IMR-90 (cell line): ENCODE data around the gene MSH3. TPM values are rescaled to one million over a fixed set of nuclear protein-coding genes. Genes with fewer than 3 reads are reported as not detected.

Experiments
- ATAC-seq: fragments of 200-7000 bp; cut with Tn5 transposase; 2 replicates; pipeline ENCODE4 v1.9.1; 2020; ENCODE audit warnings: low read depth, mild to moderate bottlenecking, moderate library complexity
- BruUV-seq: library from RNA; stranded (reverse); fragments of 400-500 nt; replicated peaks from 2 replicates; lab custom pipeline; 2021; lab: Mats Ljungman, UMichigan
- CTCF ChIA-PET: fragments of 300-600 bp; formaldehyde crosslinking; extraction: SDS; loops from one replicate; lab custom pipeline; 2021; ENCODE audit warnings: antibody characterized with exemption; lab: Yijun Ruan, JAX
- POLR2A ChIA-PET: fragments of 300-600 bp; sonication (Branson Sonifier 250); formaldehyde crosslinking; loops from one replicate; lab custom pipeline; 2022; ENCODE audit warnings: antibody characterized with exemption; ENCODE audit not compliant: unreplicated experiment; lab: Charles Lee
- DNase-seq: peaks from one replicate; pipeline ENCODE4 v3.0.0; 2013
- H2AFZ ChIP-seq: replicated peaks from 2 replicates; pipeline ENCODE3; 2013; ENCODE audit warnings: low read length, mild to moderate bottlenecking; ENCODE audit not compliant: poor library complexity
- H2AK5ac ChIP-seq: 2 replicates; pipeline ENCODE4 v1.6.1; 2013; ENCODE audit warnings: low read depth, low read length, inconsistent platforms
- H2AK9ac ChIP-seq: replicated peaks from 2 replicates; pipeline ENCODE3; 2013; ENCODE audit warnings: mild to moderate bottlenecking, low read depth, low read length, moderate library complexity; ENCODE audit not compliant: poor library complexity
- H2BK120ac ChIP-seq: 2 replicates; pipeline ENCODE4 v1.6.1; 2013; ENCODE audit warnings: low read depth, low read length, inconsistent platforms
- H2BK15ac ChIP-seq: 3 replicates; pipeline ENCODE4 v1.6.1; 2013; ENCODE audit warnings: low read depth, low read length, inconsistent platforms
- H2BK20ac ChIP-seq: 2 replicates; pipeline ENCODE4 v1.6.1; 2013; ENCODE audit warnings: low read depth, mild to moderate bottlenecking, inconsistent platforms, low read length, moderate library complexity
- H2BK5ac ChIP-seq: 2 replicates; pipeline ENCODE4 v1.6.1; 2013; ENCODE audit warnings: mild to moderate bottlenecking, low read depth, low read length, inconsistent platforms; ENCODE audit not compliant: poor library complexity, severe bottlenecking
- H3K14ac ChIP-seq: replicated peaks from 2 replicates; pipeline ENCODE4 v1.6.1; 2013; ENCODE audit warnings: low read depth, low read length, inconsistent platforms
- H3K18ac ChIP-seq: 2 replicates; pipeline ENCODE4 v1.6.1; 2013; ENCODE audit warnings: low read depth, low read length, control low read depth
- H3K23ac ChIP-seq: 2 replicates; pipeline ENCODE4 v1.6.1; 2013; ENCODE audit warnings: low read depth, low read length, inconsistent platforms
- H3K27ac ChIP-seq: 2 replicates; pipeline ENCODE4 v1.5.1; 2013; ENCODE audit warnings: mild to moderate bottlenecking, control low read depth, low read length; ENCODE audit not compliant: insufficient read depth
- H3K27me3 ChIP-seq: 2 replicates; pipeline ENCODE4 v1.6.1; 2013; ENCODE audit warnings: low read length; ENCODE audit not compliant: control insufficient read depth, insufficient read depth
- H3K36me3 ChIP-seq: 2 replicates; pipeline ENCODE4 v1.6.1; 2013; ENCODE audit warnings: low read length, mixed read lengths; ENCODE audit not compliant: control insufficient read depth, insufficient read depth
- H3K4ac ChIP-seq: 2 replicates; pipeline ENCODE4 v1.6.1; 2013; ENCODE audit warnings: low read depth, low read length, inconsistent platforms
- H3K4me1 ChIP-seq: 2 replicates; pipeline ENCODE4 v1.6.1; 2013; ENCODE audit warnings: low read length, mixed read lengths; ENCODE audit not compliant: control insufficient read depth, insufficient read depth
- H3K4me2 ChIP-seq: 2 replicates; pipeline ENCODE4 v1.6.1; 2013; ENCODE audit warnings: low read depth, mild to moderate bottlenecking, control low read depth, low read length, moderate library complexity
- H3K4me3 ChIP-seq: 2 replicates; pipeline ENCODE4 v1.5.1; 2013; ENCODE audit warnings: low read depth, mild to moderate bottlenecking, control low read depth, low read length, moderate library complexity; ENCODE audit not compliant: insufficient read depth
- H3K56ac ChIP-seq: 2 replicates; pipeline ENCODE4 v1.6.1; 2013; ENCODE audit warnings: low read length, inconsistent platforms; ENCODE audit not compliant: insufficient read depth; ENCODE audit errors: extremely low read depth
- H3K79me1 ChIP-seq, 2 experiments: 2 replicates each; pipeline ENCODE4 v1.6.1; 2013; ENCODE audit warnings: low read length in 2 of 2, inconsistent platforms in 1 of 2, low read depth in 1 of 2
- H3K9ac ChIP-seq: 2 replicates; pipeline ENCODE4 v1.6.1; 2013; ENCODE audit warnings: low read depth, low read length, control low read depth
- H3K9me1 ChIP-seq: 2 replicates; pipeline ENCODE4 v1.6.1; 2013; ENCODE audit warnings: low read length, inconsistent platforms; ENCODE audit not compliant: insufficient read depth
- H3K9me3 ChIP-seq: 2 replicates; pipeline ENCODE4 v1.6.1; 2013; ENCODE audit warnings: low read length; ENCODE audit not compliant: control insufficient read depth, insufficient read depth
- H4K20me1 ChIP-seq: 2 replicates; pipeline ENCODE4 v1.6.1; 2013; ENCODE audit warnings: low read length, inconsistent platforms; ENCODE audit not compliant: insufficient read depth
- H4K5ac ChIP-seq: 2 replicates; pipeline ENCODE4 v1.6.1; 2013; ENCODE audit warnings: mild to moderate bottlenecking, low read depth, low read length, control low read depth
- H4K8ac ChIP-seq, 2 experiments: 2 replicates each; pipeline ENCODE4 v1.6.1; 2013; ENCODE audit warnings: low read depth in 2 of 2, low read length in 2 of 2, control low read depth in 1 of 2, inconsistent platforms in 1 of 2
- H4K91ac ChIP-seq: 2 replicates; pipeline ENCODE4 v1.6.1; 2013; ENCODE audit warnings: low read depth, low read length, inconsistent platforms; ENCODE audit not compliant: insufficient read depth
- NFE2L2 ChIP-seq: fragments of 150-350 bp; IDR thresholded peaks from 2 replicates; pipeline ENCODE4 v1.6.1; 2016; ENCODE audit warnings: low read depth, mild to moderate bottlenecking, low read length
- WGBS, 2 experiments: methylation state at CpG; one replicate each; pipeline versions ENCODE4 v1.1.5 to v1.1.7; 2013; ENCODE audit warnings: missing lambda C conversion rate in 2 of 2; ENCODE audit not compliant: insufficient read length in 1 of 2; ENCODE audit errors: extremely low coverage in 2 of 2; 5-methylcytosine and 5-hydroxymethylcytosine counted together
- dilution Hi-C: fragments of 300-500 bp; cut with HindIII; formaldehyde crosslinking; loops from one replicate; pipeline ENCODE4 v1.14.3; 2018; ENCODE audit warnings: low sequenced_read_pairs; ENCODE audit not compliant: unreplicated experiment
- in situ Hi-C: fragments of 300-500 bp; cut with MboI; formaldehyde crosslinking; loops from 3 replicates; pipeline ENCODE4 v1.14.3; 2019; ENCODE audit warnings: low sequenced_read_pairs, inconsistent platforms, mixed read lengths
- intact Hi-C: fragments of 100-400 bp; cut with micrococcal nuclease; formaldehyde crosslinking; loops from 2 replicates; pipeline ENCODE4 v1.10.0; 2022
- polyA plus RNA-seq, 3 experiments: library from polyadenylated mRNA; depleted of rRNA; stranded (reverse); fragments of >200 nt; gene quantifications; 2 replicates each; pipeline ENCODE4 v1.2.3, GENCODE V29; 2012; ENCODE audit warnings: low replicate concordance in 1 of 3
- total RNA-seq: library from RNA; depleted of rRNA; stranded (reverse); fragments of >200 nt; gene quantifications from 2 replicates; pipeline ENCODE4 v1.2.3, GENCODE V29; 2012
- TF ChIP-seq, protein P1 (sequence below): conservative IDR thresholded peaks from 2 replicates; pipeline ENCODE4 v1.5.1; 2012; ENCODE audit warnings: mild to moderate bottlenecking, low read depth, low read length, improper control_type of control experiment

Gene MSH3
- total and polyA plus RNA-seq, 2 of the 4 experiments (the other 2 are of a cell fraction), result 4.6 to 13.3 TPM

GRCh38 chr5:80622756-80623155, 31.7 kb upstream of the MSH3 start:
- DNase-seq (no peak), ATAC-seq (no peak)
- Histone ChIP-seq H2AK9ac (no peak overlapping the region), H3K4me3 (no peak overlapping the region), H3K4me2 (no peak overlapping the region), H4K5ac (no peak overlapping the region), H3K27ac (no peak overlapping the region), H3K36me3 (no peaks in the 10 kb centered on the region), H3K4me1 (no peaks in the 10 kb centered on the region), H3K4ac (no peak overlapping the region), H3K9ac (no peak overlapping the region), H3K9me1 (0 out of 2 replicates have a peak, but pooled peaks cover 7% of the 10 kb centered on the region), H3K56ac (no peak overlapping the region), H3K14ac (no peak overlapping the region), H2BK15ac (no peak overlapping the region), H4K20me1 (no peaks in the 10 kb centered on the region), H2BK20ac (no peak overlapping the region), H2BK120ac (no peak overlapping the region), H3K23ac (no peak overlapping the region), H3K79me1 (no peaks in the 10 kb centered on the region), H3K9me3 (no peaks in the 10 kb centered on the region), H4K8ac (no peak overlapping the region), H3K27me3 (no peaks in the 10 kb centered on the region), H2BK5ac (no peak overlapping the region), H2AFZ (no peak overlapping the region), H4K91ac (no peak overlapping the region), H2AK5ac (no peak overlapping the region), H3K18ac (no peak overlapping the region)
- ChIA-PET POLR2A (no interaction called here), CTCF (no interaction called here)
- intact Hi-C loops, result no loop called here
- dilution Hi-C loops, result no loop called here
- no CpG with 5 or more reads among the region's 2 CpGs for WGBS, 2 experiments
- no peak for TF ChIP-seq NFE2L2
- TF ChIP-seq, protein P1, sequence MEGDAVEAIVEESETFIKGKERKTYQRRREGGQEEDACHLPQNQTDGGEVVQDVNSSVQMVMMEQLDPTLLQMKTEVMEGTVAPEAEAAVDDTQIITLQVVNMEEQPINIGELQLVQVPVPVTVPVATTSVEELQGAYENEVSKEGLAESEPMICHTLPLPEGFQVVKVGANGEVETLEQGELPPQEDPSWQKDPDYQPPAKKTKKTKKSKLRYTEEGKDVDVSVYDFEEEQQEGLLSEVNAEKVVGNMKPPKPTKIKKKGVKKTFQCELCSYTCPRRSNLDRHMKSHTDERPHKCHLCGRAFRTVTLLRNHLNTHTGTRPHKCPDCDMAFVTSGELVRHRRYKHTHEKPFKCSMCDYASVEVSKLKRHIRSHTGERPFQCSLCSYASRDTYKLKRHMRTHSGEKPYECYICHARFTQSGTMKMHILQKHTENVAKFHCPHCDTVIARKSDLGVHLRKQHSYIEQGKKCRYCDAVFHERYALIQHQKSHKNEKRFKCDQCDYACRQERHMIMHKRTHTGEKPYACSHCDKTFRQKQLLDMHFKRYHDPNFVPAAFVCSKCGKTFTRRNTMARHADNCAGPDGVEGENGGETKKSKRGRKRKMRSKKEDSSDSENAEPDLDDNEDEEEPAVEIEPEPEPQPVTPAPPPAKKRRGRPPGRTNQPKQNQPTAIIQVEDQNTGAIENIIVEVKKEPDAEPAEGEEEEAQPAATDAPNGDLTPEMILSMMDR, result no peak
- in situ Hi-C loops, result no loop called here
- no TSS peak for BruUV-seq
